NCI-H128 (cell line): ENCODE measurements around the gene SGMS2.

Experiments used
- DNase-seq: peaks from one replicate; lab custom pipeline; 2025; ENCODE audit not compliant: unreplicated experiment; lab: John Stamatoyannopoulos, UW

Gene SGMS2

DNA sequence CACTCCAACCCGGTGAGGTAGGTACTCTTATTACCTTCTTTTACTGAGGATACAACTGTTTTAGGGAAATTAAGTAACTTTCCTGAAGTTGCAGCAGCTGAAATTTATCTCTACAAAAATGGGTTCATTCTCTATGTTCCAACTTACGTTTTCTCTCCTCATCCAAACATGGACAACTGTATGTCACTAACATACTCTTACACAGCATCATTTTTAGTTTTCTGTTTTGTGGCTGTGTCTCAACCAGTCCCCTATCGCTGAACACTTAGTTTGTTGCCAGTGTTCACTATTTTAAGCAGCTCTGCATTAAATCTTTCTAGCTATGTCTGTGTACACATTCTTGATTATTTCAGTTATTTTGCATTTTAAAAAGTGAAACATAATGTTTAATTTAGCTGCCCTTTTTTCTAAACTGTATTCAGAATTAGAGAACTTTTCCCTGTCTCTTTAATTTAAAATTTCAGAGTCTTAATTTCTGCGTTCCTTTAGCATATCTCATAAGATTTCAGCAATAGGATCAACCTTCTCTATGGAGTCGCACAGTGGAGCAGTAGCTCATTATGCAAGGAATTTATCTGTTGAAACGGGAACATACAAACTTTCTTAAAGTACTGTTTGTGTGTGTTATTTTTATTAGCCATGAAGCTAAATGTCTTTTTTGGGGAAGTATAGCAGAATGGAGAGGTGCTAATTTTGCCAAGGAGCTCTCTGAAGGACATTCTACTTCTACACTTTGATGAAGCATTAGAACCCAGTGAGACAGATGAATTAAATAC lies 3.8 kb downstream of the SGMS2 start:
- DNase-seq, result no peak

DNA sequence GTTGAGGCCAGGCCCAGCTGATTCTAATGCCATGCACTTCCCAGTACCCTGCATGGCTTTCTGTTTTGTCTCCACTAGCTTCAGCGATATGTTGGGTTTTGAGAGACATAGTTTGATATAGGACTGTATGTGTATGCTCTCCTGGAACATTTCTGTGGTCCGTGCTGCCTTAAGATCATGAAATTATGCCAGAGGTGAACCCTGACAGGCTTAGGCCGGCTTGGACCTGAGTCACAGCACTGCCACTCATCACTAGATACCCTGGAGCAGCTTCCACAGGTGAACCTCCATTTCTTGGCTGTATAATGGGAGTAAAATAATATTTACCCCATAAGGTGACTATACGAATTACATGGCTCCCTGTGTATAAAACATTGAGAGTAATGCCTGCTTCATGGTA lies 6.4 kb downstream of the SGMS2 start:
- no peak for DNase-seq

DNA sequence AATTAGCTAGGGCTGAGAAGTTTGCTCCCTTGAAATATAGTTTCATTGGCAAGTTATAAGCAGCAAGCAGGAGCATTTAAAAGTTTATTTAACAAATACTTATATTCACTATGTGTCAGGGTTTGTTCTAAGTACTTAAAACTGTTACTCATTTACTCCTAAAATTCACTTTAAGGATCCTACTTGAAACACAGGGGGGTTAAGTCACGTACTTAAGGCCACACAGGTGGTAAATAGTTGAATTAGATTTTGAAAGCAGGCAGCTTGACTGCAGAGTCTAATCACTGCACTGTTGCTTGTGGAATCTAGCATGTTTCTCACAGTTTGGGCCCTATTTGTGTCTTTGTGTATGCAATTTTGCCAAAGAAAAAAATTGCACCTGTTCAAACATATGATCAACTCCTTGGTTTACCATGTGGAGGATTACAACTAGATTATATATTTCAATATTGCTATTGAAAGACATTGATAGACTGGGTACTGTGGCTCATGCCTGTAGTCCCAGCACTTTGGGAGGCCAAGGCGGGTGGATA lies 7.6 kb downstream of the SGMS2 start:
- no peak for DNase-seq

DNA sequence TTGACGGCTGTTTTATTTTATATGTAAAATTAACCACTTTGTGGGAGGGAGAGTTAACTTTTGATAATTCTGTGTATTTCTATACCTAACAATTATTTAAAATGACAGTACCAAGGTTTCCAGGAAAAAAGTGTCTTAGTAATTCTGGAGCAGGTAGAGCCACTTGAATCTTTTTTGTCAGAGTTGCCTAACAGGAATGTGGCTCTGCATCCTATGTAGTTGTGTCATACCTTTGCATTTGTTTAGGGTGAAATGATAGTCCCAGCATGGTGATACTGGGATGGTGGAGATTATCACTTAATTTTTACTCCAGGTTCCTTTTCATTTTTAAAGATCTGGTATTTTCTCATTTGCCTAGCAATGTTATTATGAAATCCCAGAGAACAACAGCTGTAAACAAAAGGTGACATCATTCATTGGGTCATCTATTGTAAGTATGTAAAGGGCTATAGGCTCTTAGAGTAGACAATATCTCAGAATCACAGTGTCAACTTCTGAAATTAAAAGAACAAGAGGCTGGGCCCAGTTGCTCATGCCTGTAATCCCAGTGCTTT lies 9.6 kb downstream of the SGMS2 start:
- DNase-seq, result no peak

DNA sequence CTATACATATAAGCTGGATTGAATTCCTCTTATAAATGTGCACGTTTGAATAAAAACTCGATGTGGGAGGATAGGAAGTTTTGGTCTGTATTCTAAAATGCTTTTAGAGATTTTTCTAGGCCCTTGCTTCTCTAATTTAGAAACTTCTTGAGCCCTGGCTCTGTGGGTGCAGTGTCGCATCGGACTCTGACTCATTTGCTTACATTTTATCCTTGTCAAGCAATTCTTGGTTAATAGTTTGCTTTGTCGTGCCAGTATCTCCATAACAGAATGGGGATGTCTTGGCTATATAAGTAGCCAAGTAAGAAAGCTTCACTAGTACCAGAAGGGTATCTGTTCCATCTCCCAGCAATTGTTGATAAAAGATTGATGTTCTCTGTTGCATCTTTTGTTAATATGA lies 10.7 kb downstream of the SGMS2 start:
- DNase-seq, result no peak

DNA sequence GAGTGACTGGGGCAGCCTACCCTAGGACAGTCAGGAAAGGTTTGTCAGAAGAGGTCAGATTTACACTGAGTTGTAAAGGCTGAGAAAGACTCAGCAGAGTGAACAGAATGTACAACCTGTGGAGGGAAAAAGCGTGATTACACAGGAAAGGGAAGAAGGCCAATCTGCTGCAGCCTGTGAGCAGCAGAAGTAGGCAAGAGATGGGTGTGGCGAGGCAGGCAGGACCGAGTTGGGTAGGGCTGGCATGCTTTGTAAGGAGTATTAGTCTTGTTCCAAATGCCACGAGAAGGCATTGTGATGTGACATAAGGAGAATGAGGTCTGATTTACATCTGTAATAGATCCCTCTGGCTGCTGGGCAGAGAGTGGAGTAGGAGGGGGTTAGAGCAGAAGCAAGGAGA lies 12.6 kb downstream of the SGMS2 start:
- DNase-seq, result no peak

DNA sequence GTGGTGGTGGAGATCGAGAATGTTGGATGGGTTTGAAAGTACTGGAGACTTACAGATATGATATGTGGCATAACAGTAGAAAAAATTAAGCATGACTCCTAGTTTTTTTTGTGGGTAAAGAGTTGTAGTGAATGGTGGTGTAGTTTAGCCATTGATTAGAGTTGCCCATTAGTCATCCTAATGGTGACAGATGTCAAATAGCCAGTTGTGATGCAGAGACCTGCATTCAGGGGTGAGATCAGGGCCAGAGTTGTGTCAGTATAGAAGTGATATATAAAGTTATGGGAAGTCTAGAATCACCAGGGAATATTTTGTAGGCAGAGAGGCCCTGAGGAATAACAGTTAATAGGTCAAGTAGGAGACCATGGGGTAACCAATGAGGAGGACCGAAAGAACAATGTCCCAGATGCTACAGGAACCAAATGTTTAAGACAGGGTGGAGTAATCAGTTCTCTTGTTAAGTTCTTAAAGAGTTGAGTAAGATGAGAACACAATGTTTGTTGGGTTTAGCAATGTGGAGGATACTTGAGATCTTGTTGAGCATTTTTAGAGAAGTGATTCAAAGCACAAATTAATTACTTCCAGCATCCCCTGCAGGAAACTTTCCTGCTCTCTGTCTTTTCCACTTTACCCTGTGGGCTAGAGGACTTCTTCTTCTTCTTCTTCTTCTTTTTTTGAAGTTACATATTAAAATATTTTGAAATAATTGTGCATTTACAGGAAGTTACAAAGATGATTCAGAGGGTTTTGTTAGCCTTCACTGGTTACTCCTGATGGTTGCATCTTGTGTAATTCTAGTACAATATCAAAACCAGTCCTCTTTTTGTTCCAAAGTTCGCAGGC lies 13.3 kb downstream of the SGMS2 start:
- DNase-seq, result no peak

DNA sequence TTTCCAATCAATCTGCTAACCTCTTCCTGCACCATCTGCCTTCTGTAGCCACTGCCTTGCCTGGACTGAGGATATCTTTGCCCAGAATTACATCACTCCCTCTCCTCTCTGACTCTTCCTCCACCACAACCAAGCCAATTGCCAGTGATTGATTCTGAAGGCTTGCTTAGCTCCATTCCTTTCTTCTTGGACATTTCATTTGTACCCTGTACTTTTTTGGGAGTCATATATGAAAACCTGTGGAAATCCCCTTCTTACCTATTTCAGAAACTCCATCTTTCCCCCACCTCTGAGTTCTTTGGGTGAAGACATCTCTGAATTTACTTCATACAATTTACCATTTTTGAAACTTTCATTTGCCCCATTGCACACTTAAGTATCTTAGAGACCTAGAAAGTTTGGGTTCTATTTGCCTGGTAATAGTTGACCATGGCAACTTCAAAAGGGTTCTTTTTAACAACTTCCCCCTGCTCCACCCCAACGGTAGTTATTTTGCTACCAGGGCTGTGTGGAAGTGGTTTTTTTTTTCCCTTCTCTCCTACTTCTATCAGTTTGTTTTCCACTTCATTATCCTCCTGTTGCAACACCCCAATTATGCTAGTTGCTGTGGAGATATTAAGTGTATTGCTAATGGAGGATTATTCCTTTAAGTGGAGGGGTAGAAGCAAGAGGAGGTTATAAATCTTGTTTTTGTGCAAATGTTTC lies 14.3 kb downstream of the SGMS2 start:
- DNase-seq, result no peak

DNA sequence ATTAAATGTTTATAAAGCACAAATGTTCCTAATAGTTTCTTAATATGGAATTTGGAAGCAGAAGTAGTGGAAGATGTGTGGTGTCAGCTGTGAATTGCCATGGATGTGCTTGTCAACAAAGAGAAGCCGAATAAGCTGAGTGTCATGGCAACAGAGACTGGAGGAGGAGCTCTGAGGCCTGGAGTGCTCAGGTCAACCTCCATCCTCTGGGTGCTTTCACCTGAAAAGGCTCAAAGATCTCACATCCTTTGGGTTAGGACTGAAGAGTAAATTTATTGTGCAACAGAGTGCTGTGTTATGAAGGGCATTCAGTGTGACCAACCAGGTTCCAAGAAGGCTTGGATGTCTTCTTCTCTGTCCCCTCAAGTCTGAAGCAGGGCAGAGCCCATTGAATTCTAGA lies 18.7 kb downstream of the SGMS2 start:
- no peak for DNase-seq

DNA sequence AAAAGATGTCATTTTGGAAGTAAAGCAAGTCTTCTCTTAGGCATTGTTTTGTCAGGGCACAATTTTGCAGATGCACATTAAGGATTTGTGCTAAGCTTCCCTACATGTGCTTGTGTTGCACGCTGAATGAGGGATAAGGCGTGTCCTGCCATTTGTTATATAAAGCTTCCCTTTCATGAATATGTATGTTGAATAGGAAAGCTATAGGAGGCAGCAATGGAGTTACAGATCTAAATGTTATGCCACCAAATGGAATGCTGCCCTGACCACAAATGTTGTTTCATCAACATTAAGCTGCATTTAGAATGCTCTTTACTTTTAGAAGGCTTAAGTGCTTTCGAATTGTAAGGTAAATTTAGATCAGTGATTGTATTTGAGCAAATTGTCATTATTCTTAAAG lies 20.9 kb downstream of the SGMS2 start:
- no peak for DNase-seq

DNA sequence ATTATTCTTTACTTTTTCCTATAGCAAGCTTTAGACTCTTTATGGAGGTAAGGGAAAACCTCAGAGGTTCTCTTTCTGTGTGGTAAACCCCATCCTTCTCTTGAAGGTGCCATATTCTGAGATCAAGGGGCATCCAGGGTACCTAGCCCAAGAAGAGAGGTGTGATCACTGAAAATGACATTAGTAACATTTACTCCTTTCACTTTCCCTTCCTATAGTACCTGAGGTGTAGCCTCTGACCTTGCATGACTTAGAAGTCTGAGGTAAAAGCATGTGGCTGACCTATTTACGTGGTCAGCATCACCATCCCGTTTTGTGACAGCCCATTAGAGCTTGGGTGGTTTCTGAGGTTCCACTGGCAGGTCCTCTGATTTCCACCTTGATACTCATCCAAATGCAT lies 25.7 kb downstream of the SGMS2 start:
- no peak for DNase-seq

DNA sequence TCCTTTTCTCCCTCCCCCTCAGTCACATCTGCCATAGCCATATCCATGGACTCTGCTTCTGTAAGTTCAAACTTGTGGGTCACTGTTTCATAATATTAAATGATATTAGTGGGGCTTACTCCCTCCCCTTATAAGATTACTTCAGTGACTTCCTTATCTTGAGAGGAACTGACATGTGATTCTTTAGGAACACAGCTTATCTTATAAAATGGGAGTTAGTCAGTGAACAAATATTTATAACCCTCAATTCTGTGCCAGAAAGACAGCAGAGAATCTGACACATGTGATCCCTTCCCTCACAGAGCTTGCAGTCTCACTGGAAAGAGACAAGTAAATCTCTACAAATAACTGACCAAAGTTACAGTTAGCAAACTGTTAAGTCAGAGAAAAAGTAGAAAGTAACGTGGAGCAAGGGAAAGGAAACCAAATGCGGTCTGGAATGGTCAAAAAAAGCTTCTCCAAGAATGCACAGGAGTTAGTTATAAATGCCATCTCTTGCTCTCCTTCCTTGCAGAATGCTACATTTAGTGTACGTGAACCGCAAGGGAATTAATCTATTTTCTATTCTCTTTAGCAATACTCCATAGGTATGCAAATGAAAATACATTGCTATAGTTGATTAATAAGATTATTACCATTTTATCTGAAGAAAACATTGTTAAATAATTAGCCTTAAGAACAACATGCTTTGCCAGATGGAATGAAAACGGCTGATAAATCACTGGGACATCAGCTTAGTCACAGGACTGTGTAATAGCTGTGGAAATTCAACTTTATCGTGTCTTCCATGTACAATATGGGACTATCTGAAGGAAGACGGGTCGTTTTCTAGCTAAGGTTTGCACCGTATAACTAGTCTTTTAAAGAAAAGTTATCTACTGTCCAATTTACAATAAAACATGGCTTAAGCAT lies 29.0 kb downstream of the SGMS2 start:
- DNase-seq, result no peak

DNA sequence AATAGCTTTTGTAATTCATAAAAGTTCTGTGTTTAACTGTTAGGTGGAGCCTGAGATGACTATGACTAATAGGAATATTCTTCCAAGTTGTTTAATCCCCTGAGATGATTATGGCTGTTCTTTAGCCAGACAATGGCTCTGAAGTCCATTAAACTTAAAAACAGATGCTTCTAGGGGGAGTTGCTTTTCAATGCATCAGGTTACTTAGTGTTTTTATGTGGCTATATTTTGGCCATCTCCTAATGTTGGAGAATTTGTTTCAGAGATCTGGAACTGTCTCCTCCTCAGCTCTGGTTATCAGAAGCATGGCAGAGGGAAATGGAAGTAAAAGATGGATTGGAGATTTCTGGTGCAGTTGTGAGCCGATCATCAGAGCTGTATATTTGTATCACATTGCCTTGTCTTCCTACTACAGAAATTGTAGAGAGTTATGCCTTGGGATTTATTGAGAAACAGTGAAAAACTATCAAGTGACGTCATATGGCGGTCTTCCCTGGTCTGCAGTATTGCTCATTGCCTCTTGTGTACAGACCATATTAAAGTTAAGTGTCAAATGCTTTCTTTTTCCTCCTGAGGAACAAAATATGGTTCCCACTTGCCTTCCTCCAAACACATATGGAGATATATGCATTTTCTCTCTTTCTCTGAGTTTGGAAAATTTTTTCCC lies 29.8 kb downstream of the SGMS2 start:
- no peak for DNase-seq

DNA sequence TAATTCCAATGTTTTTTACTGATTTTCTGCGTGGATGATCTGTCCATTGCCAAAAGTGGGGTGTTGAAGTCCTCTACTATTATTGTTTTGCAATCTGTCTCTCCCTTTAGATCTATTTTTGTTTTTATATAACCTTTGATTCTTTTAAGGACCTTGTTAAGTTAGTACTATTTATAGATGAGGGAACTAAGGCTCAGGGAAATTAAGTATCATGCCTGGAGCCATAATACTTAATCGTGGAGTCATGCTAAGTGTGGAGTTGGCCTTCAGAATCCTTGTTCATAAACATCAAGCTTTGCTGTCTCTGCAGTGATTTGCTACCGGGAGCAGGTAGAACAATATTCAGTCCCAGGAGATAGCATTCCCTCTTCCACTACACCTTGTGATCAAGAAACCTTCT lies 31.0 kb downstream of the SGMS2 start:
- no peak for DNase-seq

DNA sequence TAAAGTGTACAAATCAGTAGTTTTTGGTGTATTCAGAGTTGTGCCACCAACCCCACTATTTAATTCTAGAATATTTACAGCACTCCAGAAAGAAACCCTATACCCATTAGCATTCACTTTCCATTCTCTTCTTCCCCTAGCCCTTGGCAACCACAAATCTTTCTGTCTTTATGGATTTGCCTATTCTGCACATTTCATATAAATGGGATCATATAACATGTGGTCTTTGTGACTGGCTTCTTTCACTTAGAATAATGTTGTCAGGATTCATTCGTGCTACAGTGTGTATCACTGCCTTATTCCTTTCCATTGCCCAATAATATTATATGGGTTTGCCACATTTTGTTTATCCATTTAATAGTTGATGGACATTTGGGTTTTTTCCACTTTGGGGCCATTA lies 32.2 kb downstream of the SGMS2 start:
- no peak for DNase-seq

DNA sequence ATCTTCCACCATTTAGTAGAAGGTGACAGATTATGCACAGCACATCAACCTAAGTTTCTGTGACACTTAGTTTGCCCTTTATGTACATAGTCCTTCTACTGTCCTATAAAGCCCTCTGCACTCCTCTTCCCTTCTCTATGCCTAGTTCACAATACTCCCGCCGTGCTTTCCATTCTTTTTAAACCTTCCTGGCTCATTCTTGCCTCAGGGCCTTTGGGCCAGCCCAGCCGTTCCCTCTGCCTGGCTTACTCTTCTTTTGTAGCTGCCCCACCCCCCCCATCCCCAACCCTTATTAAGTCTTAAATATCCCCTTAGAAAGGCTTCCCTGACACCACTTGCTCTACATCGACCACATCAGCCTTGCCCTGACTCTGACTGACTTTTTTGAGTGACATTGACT lies 33.0 kb downstream of the SGMS2 start:
- no peak for DNase-seq

DNA sequence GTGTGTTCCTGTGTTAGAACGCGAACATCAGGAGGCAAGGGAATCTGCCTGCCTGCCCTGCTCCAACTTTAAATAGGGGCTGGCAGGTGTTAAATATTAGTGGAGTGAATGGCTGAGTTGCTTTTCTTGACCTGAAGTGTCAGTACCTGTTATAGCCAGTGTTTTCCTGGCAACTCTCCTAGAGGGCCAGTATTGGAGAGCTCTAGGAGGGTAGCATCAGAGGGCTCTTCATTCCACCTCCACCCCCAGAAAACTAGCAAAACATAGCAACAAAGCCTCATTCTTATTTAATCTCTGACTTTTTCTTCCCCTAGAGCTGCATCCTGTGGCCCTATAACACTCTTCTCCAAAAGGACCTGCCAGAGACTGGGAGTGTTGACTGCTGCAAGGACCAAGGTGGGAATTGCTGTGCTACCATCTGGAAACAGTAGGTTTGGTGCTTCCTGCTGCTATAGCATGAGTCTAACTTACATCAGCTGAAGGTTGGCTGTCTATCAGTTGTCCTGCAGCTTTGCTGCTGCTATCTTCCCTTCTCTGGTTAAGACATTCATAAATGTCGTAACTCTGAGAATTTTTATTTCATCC lies 33.5 kb downstream of the SGMS2 start:
- no peak for DNase-seq

DNA sequence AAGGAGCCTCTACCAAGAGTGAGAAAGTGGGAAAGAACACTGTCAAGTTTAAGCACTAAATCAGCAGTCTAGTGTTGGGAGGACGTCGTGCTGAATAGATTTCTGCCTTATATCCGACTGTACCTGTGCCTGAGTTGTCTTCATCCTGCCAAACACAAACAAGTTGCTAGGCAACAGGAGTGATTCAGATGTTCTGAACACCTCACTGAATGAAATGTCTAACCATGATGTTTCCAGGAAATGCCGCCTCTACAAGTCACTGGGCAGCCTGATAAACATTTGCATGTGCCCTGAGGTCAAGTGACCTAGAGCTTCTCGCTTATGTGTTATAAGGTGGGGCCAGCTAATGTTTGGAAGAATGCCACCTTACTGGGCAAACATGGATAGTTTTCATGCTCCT lies 37.9 kb downstream of the SGMS2 start:
- no peak for DNase-seq

DNA sequence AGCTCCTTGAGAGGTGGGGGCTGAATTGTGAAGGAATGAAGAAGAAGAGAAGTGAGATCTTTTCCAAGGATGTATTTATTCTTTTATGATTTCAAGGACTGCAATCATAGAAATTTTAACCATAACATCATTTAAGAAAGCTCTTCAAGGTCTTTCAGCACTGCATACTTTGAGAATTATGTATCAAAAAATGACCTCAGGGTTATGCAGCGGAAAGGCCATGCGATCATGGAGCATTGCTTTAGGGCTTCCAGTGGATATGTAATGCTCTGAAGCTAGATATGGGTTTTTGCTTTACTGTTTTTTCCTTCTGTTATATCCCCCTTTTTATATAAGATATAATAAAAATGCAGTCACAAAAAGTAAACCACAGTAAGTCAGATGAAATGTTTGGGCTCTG lies 38.7 kb downstream of the SGMS2 start:
- no peak for DNase-seq
